DMS 273 (cell line): ENCODE measurements around the gene STYXL2.

Source experiments
- DNase-seq: peaks from one replicate; lab custom pipeline; 2025; ENCODE audit not compliant: unreplicated experiment; lab: John Stamatoyannopoulos, UW

Gene STYXL2

DNA sequence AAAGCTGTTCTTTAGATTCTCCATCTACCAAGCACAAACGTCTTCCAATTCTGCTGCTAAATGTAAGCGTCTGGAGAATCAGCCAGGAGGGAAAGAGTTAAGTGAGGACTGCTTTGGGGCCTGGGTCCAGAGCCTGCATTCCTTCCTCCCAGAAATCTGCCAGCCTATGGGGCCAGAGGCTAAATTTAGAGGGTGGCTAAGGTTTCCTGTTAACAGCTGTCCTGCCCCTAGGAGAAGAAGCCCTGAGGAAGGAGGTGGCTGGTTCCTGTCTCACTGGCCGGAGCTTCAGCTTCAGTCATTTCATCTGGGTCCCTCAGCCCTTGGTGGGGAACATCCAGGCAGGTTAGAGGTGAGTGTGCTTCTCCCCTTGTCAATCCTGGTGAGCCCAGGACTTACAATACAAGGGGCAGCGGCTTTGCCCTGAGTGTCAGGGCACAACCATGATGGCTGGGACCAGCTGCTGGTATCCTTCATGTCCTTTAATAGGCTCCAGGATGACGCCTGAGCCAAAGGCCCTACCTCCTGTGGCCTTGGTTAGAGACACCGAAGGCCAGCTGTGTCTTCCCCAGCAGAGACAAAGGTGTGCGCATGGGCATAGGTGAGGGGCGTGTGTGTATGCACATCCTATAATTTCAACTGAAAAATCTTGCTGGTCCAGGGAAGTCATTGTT is at the start of gene STYXL2:
Gene STYXL2, plus strand, starts transcription at position 230 of the 671 bp plus-strand sequence. CDS start 775 bp downstream, outside the sequence.
- DNase-seq, result peak; percentile 35

DNA sequence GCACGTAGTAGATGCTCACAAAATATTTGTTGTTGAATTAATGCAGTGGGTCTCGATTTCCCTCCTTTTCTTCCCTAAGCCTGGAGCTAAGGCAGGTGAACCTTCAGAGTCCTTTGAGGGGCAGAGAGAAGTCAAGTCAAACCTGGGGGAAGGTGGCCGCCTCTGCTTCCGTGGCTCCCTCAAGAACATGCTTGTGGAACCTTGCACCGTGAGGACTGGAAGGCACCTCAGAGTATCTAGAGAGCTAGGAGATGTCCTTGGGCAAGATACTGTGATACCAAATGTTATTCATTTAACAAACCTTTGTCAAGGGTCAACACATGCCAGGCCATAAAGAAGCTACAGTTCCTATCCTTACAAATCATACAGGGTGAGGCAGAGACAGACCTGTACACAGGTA is 42.0 kb upstream of the STYXL2 start:
- DNase-seq, result no peak

DNA sequence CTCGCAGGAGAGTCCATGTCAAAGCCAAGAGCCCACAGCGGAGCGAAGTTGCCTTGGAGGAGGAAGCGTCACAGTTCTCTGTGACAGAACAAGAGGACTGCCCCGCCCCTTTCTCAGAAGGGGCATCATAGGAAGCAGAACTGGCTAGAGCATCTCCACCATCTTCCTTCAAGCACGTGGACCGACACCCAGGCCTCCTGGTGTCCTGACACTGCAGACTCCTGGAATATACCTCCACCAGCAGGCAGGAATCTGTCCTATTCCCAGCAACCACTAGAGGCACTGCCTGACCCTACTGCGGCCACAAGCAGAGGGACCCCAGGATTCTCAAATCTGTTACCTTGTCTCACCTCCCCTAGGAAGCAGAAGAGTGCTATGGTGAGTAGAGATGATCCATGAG is 41.5 kb upstream of the STYXL2 start:
- peak; percentile 59 for DNase-seq

DNA sequence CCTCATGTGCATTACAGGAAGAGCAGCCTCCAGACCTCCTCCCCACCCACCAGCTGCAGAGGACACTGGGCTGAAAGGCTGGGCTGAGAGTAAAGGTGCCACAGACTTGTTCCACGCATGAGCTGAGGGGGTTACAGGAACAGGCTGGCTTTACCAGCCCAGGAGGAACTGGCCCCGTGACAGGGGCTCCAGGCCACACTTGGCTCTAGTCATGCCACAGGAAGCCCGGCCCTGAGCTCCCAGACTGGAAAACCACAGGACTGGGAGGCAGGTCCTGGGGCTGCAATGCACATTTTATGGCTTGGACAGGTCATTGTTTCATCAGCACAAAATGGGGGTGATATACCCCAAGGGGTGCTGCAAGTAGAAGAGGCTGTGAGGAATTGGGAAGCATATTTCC is 39.3 kb upstream of the STYXL2 start:
- DNase-seq, result no peak

GRCh38 chr1:167054946-167055630 is 38.8 kb upstream of the STYXL2 start:
- DNase-seq, result no peak

- peak; percentile 80 for DNase-seq
Measured at GRCh38 chr1:167056529-167057231, 37.2 kb upstream of the STYXL2 start.

DNA sequence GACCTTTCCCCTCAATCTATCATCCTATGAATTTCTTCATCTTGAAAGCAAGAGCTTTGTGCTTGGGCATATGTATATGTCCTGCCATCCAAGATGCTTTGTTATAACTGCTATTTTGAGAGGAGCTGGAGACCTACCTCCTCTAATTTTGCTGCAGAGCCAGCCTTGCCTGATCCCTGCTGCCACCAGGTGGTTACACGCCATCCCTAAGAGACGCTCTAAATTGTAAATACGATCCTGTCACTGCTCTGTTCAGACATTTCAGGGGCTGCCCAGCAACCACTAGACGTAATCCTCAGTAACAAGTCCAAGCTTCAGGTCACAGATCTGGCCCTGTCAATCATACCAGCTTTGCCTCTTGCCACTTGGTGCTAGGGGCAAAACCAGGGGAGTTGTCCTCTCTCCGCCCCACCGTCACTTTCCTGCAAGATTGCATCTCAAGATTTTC is 36.6 kb upstream of the STYXL2 start:
- DNase-seq, result peak; percentile 83

DNA sequence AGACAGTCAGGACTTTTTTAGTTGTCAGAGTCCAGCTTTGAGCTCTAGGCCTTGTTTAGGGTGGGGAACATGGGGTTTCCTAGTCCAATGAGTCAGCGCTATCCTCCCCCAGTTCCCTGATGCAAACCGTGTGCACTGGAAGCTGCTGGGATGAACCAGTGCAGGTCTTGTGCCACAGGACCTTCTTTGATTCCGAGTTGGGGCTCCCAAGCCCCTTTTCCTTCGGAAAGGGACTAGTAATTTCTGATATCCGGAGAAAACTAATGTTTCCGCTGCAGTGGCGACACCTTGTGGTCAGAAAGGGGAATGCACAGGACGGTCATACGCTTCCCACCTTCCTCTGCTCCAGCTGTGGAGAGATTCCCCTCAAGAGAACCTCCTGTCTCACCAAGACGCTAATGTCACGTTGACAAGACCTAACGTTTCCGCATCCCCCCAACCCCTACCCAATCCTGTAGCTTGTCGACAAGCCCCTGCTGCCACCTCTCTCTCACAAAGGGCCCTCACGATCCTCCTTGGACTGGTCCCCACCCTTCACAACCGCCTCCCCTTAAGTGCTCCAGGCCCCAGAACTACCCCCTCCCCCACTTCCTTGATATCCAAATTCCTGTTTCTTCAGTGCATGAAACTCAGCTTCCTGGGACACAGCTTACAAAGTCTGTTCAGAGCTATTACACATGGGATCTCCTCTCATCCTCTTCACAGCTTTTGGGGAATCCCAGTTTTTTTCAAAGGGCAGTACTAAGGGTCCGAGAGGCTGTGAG is 34.6 kb upstream of the STYXL2 start:
- peak; percentile 90 for DNase-seq

GRCh38 chr1:167059809-167060107 is 34.1 kb upstream of the STYXL2 start:
- no peak for DNase-seq

DNA sequence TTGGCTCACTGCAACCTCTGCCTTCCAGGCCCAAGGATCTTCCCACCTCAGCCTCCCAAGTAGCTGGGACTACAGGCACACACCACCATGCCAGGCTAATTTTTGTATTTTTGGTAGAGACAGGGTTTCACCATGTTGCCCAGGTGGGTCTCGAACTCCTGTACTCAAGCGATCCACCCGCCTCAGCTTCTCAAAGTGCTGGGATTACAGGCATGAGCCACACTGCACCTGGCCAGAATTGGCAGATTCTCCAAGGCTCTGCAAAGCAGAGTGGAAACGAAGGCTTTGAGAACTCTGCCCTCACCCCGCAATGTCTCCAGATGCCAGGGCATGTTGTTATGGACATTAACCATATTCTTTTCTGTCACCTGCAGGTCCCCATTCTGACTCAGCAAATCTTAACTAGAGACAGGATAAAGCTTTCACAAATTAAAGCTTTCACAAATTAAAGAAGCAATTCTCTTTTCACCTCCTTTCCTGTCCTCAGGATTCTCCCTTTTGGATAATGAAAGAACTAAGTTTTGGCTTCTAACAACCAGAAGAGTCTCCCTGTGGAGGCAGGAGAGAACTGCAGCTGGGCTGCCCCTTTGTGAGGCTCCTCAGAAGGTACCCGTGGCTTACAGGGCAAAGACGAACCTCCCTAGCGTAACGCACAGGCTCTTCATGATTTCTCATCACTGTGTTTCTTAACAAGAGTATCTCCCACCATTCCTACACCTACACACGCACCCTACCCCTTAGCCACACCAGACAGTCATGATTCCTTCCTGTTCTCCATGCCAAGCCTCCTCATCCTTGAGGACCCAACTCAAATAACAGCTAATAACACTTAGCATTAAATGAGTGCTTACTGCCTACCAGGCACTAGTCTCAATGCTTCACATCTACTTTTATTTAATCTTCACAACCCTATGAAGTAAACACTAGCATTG is 33.5 kb upstream of the STYXL2 start:
- DNase-seq, result peak; percentile 58

- DNase-seq, result no peak
Measured at GRCh38 chr1:167061073-167061464, 32.8 kb upstream of the STYXL2 start.

DNA sequence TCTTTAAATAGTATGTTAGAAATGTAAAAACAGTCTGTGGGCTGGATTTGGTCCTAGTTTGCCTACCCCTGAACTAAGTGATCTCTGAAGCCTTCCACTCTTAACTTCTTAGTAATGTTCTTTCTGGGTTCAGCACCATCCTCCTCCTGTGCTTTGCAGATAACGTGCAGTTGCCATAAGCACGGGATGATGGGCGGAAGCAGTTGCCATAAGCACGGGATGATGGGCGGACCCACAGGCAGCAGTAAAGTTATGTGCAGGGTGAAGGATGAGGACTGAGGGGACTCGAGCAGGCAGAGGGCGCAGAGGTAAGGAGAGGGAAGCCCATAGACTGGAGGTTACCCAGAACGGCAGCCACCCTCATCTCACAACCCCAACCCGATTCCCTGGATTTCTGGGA is 29.3 kb upstream of the STYXL2 start:
- no peak for DNase-seq

- no peak for DNase-seq
Measured at GRCh38 chr1:167065471-167065870, 28.4 kb upstream of the STYXL2 start.

- peak; percentile 92 for DNase-seq
Measured at GRCh38 chr1:167066333-167067122, 27.3 kb upstream of the STYXL2 start.

- DNase-seq, result no peak
Measured at GRCh38 chr1:167067904-167068303, 26.0 kb upstream of the STYXL2 start.

DNA sequence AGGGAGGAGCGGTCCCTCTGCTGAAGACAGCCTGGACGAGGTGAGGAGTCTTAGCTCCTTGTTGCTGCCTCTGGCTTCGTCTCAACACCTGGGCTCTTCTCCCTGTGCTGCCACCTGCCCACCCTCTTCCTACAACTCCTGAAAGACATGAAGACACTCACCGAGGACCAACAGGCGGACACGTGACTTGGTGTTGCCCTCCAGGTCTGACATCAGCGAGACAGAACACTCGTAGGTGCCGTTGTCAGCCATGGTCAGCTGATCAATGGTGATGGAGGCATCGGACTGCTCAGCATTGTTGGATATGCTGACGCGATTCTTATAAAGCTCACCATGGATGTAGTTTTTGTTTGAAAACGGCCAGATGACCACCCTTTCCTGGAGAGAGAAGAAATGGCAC is 25.1 kb upstream of the STYXL2 start:
- DNase-seq, result no peak

- DNase-seq, result no peak
Measured at GRCh38 chr1:167071286-167071685, 22.6 kb upstream of the STYXL2 start.

DNA sequence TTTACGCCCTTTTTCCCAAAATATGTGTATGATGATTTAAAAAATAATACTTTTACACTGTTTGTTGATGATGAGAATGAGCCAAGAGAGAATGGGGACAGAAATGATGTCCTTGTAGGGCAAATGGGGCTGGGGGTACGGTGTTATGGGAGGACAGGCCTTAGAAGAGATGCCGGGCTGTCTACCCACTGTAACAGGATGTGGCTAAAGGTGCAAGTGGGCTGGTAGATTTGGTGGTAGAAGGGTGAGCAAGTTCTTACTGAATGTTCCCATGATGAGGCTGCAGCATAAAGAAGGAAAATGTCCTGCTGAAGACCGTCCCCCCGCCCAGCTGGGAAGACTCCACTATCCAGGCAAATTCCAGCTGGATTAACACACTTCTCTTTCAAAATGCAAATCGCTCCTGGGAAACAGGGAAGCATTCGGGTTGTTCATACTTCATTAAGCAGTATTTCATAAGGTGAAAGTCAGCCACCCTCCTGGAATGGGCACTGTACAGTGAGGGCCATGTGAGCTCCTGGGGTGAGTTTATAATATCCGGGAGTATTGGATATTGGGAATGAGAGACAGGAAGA is 17.7 kb upstream of the STYXL2 start:
- no peak for DNase-seq

GRCh38 chr1:167077128-167077867 is 16.6 kb upstream of the STYXL2 start:
- no peak for DNase-seq
